Fibroblast of villous mesenchyme (primary cell): ENCODE results near the gene ABCC4. TPM values are rescaled to one million over a fixed set of nuclear protein-coding genes. Genes with fewer than 3 reads are reported as not detected.
"Not testable (repeated sequence)": the region's sequence is repeated elsewhere in the genome, so short reads cannot be mapped to it uniquely, and the experiment has no call there.

Experiments
- DNase-seq: peaks from one replicate; pipeline ENCODE4 v3.0.0-alpha.2; 2010; ENCODE audit warnings: low read depth
- H3K4me3 ChIP-seq: 2 replicates; pipeline ENCODE4 v1.5.1; 2011; ENCODE audit warnings: low read depth, mild to moderate bottlenecking, low read length
- CTCF ChIP-seq: IDR thresholded peaks from 2 replicates; pipeline ENCODE4 v1.5.1; 2012; ENCODE audit warnings: low read depth, mild to moderate bottlenecking, low read length; ENCODE audit not compliant: insufficient read depth
- total RNA-seq: library from RNA; depleted of rRNA; stranded (reverse); fragments of >200 nt; gene quantifications from 2 replicates; pipeline ENCODE4 v1.2.3, GENCODE V29; 2012

ABCC4 gene
- total RNA-seq, 1 donor: 56.6 TPM

- peak; percentile 78 for DNase-seq
- no peak for TF ChIP-seq CTCF
- H3K4me3 ChIP-seq: no peak overlapping the region
Measured at GRCh38 chr13:95289020-95289444, 12.2 kb downstream of the ABCC4 start.

- no peak overlapping the region for H3K4me3 ChIP-seq
- no peak for TF ChIP-seq CTCF
- no peak for DNase-seq
Measured at GRCh38 chr13:95284436-95284835, 16.8 kb downstream of the ABCC4 start.

- no peak overlapping the region for H3K4me3 ChIP-seq
- TF ChIP-seq CTCF: no peak
Measured at GRCh38 chr13:95279016-95279415, 22.2 kb downstream of the ABCC4 start.

GRCh38 chr13:95276037-95276505 lies 25.2 kb downstream of the ABCC4 start:
- no peak overlapping the region for H3K4me3 ChIP-seq
- TF ChIP-seq CTCF: no peak
- peak; percentile 61 for DNase-seq

More at GRCh38 chr13:95279016-95279415, 22.2 kb downstream of the ABCC4 start:
- no peak for DNase-seq

GRCh38 chr13:95275322-95276036 lies 25.8 kb downstream of the ABCC4 start:
- no peak overlapping the region for H3K4me3 ChIP-seq
- DNase-seq: peak; percentile 80
- TF ChIP-seq CTCF: no peak

- DNase-seq, H3K4me3 ChIP-seq: not testable (repeated sequence)
Measured at GRCh38 chr13:95273592-95274132, 27.6 kb downstream of the ABCC4 start.

- not testable (repeated sequence) for H3K4me3 ChIP-seq, DNase-seq
Measured at GRCh38 chr13:95272076-95272475, 29.2 kb downstream of the ABCC4 start.

GRCh38 chr13:95269756-95270155 lies 31.5 kb downstream of the ABCC4 start:
- no peak overlapping the region for H3K4me3 ChIP-seq
- DNase-seq: no peak
- no peak for TF ChIP-seq CTCF

- DNase-seq, H3K4me3 ChIP-seq: not testable (repeated sequence)
Measured at GRCh38 chr13:95268343-95269065, 32.7 kb downstream of the ABCC4 start.
